ENCODE results near the gene TENT5C. TPM values are rescaled to one million over a fixed set of nuclear protein-coding genes. Genes with fewer than 3 reads are reported as not detected.
A peak's percentile ranks its signal among the peaks of the same experiment; 100 is the strongest.

TENT5C gene
- total and polyA plus RNA-seq, 2 of the 8 experiments (the other 6 are each of a cell fraction or from before 2014, with no cell fraction given), result 0.38 to 0.99 TPM

GRCh38 chr1:117572546-117572945, 33.3 kb upstream of the TENT5C start:
- H3K18ac ChIP-seq (ENCODE audit: extremely low read depth, low read length), result no peak overlapping the region
- no peak overlapping the region for H3K4me3 ChIP-seq (ENCODE audit: extremely low read depth in 1 of 4, insufficient read depth in 2 of 4, low read depth in 3 of 4, low read length in 4 of 4)
- ChIA-PET POLR2A (ENCODE audit: partially characterized antibody) (no interaction called here), CTCF (ENCODE audit: partially characterized antibody) (interaction anchor here (1.0 to 5.0 kb wide), 2 partner anchors 37 to 182 kb away, joined by 3 to 25 read pairs; no protein-coding TSS in a partner anchor)
- H2BK120ac ChIP-seq (replicated peaks; ENCODE audit: low read depth, low read length), result no peak overlapping the region
- H2BK20ac ChIP-seq (ENCODE audit: low read length), result no peak overlapping the region
- FAIRE-seq (no peak), DNase-seq (ENCODE audit: low read depth in 1 of 2, low spot score in 2 of 2) (no peak)
- H4K5ac ChIP-seq (ENCODE audit: insufficient read length, low read depth, low read length), result no peak overlapping the region
- no peaks in the 10 kb centered on the region for H3K23me2 ChIP-seq (ENCODE audit: low read depth, low read length)
- no peak overlapping the region for H2AFZ ChIP-seq (ENCODE audit: low read length)
- H2AK5ac ChIP-seq (ENCODE audit: low read depth, low read length), result no peak overlapping the region
- H3K23ac ChIP-seq (ENCODE audit: insufficient read length), result no peak overlapping the region
- H3K27me3 ChIP-seq (replicated peaks in 1 of 4; ENCODE audit: control insufficient read depth in 3 of 4, extremely low read depth in 1 of 4, insufficient read depth in 3 of 4, low read length in 3 of 4), result no peaks in the 10 kb centered on the region; a peak in 2 of 7 replicates
- 0 out of 2 replicates have a peak overlapping the region, but pooled peaks have one; percentile 81 for H2BK15ac ChIP-seq (ENCODE audit: low read length)
- no peak overlapping the region for H4K91ac ChIP-seq (replicated peaks; ENCODE audit: insufficient read length, low read length)
- no peaks in the 10 kb centered on the region for H3K36me3 ChIP-seq (ENCODE audit: control insufficient read depth in 2 of 4, insufficient read depth in 4 of 4, low read length in 3 of 4)
- H4K20me1 ChIP-seq (replicated peaks in 1 of 2; ENCODE audit: control insufficient read depth in 1 of 2, insufficient read depth in 2 of 2, low read length in 2 of 2), result no peaks in the 10 kb centered on the region
- H3K4me1 ChIP-seq (replicated peaks in 1 of 4; ENCODE audit: control insufficient read depth in 3 of 4, insufficient read depth in 4 of 4, low read length in 3 of 4), result peaks cover 0 to 9% (median 1%) of the 10 kb centered on the region in 4 experiments; a peak in 2 of 7 replicates
- no peak overlapping the region for H2BK12ac ChIP-seq (ENCODE audit: low read depth, low read length)
- H3K4ac ChIP-seq (replicated peaks; ENCODE audit: insufficient read length, low read depth, low read length), result peak overlapping the region; percentile 32
- H3K9me3 ChIP-seq (ENCODE audit: insufficient read depth in 2 of 2, low read depth in 1 of 2, low read length in 1 of 2), result no peaks in the 10 kb centered on the region
- H3K4me2 ChIP-seq (ENCODE audit: insufficient read depth in 1 of 2, low read depth in 2 of 2, low read length in 2 of 2), result no peak overlapping the region
- H3K27ac ChIP-seq (ENCODE audit: low read depth, low read length), result no peak overlapping the region
- no peak overlapping the region for H3K56ac ChIP-seq (replicated peaks; ENCODE audit: insufficient read length, low read depth, low read length)
- H3K9ac ChIP-seq (replicated peaks in 1 of 4; ENCODE audit: extremely low read depth in 1 of 4, low read depth in 3 of 4, low read length in 3 of 4), result no peak overlapping the region
- no peaks in the 10 kb centered on the region for H3K79me2 ChIP-seq (ENCODE audit: control insufficient read depth in 1 of 2, insufficient read depth in 2 of 2, low read length in 2 of 2)
- H4K8ac ChIP-seq (ENCODE audit: extremely low read depth, insufficient read depth, low read length), result no peak overlapping the region
- H3K14ac ChIP-seq (ENCODE audit: insufficient read length), result no peak overlapping the region
- H2BK5ac ChIP-seq (ENCODE audit: low read depth, low read length), result no peak overlapping the region
- WGBS, 2 experiments (ENCODE audit: extremely low coverage in 1 of 2, insufficient coverage in 1 of 2, insufficient read length in 1 of 2, insufficient replicate concordance in 2 of 2, low coverage in 1 of 2, low lambda C conversion rate in 2 of 2, missing lambda C conversion rate in 1 of 2), result 80% methylated on average over 4 of the region's 4 CpGs; no CpG with 5 or more reads in 1 of the 2 experiments
- no peaks in the 10 kb centered on the region for H3K79me1 ChIP-seq (ENCODE audit: low read depth, low read length)
- TF ChIP-seq BCL11A (IDR thresholded peaks at IDR 0.05; ENCODE audit: low read depth in 2 of 2, low read length in 2 of 2) (no peak), TBP (IDR thresholded peaks at IDR 0.05; ENCODE audit: low read depth, low read length) (no peak), KDM1A (IDR thresholded peaks at IDR 0.05; ENCODE audit: borderline replicate concordance, low read length) (no peak), POU5F1 (IDR thresholded peaks at IDR 0.05; ENCODE audit: low read depth, low read length) (no peak), POLR2A (IDR thresholded peaks at IDR 0.05; ENCODE audit: control extremely low read depth in 1 of 2, low read depth in 2 of 2, low read length in 2 of 2) (no peak), RBBP5 (IDR thresholded peaks at IDR 0.05; ENCODE audit: borderline replicate concordance, low read depth, low read length) (no peak), GTF2F1 (IDR thresholded peaks at IDR 0.05; ENCODE audit: borderline replicate concordance, low read depth, low read length) (no peak), EP300 (IDR thresholded peaks at IDR 0.05; ENCODE audit: borderline replicate concordance in 1 of 2, low read depth in 2 of 2, low read length in 2 of 2) (no peak), KDM4A (IDR thresholded peaks at IDR 0.05; ENCODE audit: low read depth, low read length, severe bottlenecking) (no peak), ZNF274 (IDR thresholded peaks at IDR 0.05; ENCODE audit: borderline replicate concordance, extremely low read depth, low read length) (no peak), TAF7 (optimal IDR thresholded peaks at IDR 0.05; ENCODE audit: borderline replicate concordance, low read depth, low read length) (no peak), BRCA1 (IDR thresholded peaks at IDR 0.05; ENCODE audit: low read depth, low read length) (no peak), RNF2 (IDR thresholded peaks at IDR 0.05; ENCODE audit: borderline replicate concordance, low read depth, low read length, missing control alignments, poor library complexity, severe bottlenecking) (no peak), POLR2AphosphoS5 (IDR thresholded peaks at IDR 0.05; ENCODE audit: low read depth, low read length) (no peak)
